ENCODE data around the gene FABP7. TPM values are rescaled to one million over a fixed set of nuclear protein-coding genes. Genes with fewer than 3 reads are reported as not detected.

Gene FABP7
- total and polyA plus RNA-seq, 2 of the 13 experiments (the other 11 are each of a cell fraction or from before 2014, with no cell fraction given): not detected

DNA sequence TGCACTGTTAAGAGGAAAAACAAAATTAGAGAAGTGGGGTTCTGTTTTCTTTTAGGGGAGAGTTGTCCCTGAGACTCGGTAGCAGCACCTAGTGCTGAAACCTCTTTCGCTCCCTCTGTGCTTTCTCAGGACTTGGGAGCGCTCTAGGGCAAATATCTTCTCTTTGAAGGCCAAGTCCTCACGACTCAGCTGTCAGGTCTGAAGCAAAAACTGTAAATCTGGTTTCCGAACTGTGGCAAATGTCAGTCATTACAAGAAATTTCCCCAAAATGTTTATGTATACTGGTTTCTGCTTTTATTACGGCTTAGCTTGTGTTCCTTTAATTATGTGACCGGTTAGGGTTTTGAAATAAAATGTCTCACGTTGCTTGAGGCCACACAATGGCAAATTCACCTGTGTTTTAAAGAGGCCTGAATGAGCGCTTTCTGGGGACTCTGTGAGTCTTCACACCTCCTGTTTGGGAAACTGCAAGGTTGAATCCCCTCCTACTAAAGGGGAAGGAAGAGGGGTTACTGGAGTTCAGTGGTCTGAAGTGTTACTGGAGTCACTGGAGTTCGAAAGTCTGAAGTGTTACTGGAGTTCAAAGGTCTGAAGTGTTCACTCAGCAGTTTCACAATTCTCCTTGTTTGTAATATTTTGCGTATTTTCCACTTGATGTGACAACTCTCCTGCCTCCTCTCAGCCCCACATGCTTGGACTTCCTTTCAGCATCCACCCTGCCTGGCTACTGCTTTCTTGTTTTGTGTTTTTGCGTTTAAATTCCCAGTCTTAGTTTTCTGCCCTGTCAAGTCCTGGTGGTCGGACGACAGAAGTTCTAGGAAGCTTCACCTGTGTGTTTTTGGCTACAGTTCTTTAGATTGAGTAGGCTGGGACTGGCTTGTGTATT lies 11.2 kb downstream of the FABP7 start (continued):
- TF ChIP-seq, protein P1, sequence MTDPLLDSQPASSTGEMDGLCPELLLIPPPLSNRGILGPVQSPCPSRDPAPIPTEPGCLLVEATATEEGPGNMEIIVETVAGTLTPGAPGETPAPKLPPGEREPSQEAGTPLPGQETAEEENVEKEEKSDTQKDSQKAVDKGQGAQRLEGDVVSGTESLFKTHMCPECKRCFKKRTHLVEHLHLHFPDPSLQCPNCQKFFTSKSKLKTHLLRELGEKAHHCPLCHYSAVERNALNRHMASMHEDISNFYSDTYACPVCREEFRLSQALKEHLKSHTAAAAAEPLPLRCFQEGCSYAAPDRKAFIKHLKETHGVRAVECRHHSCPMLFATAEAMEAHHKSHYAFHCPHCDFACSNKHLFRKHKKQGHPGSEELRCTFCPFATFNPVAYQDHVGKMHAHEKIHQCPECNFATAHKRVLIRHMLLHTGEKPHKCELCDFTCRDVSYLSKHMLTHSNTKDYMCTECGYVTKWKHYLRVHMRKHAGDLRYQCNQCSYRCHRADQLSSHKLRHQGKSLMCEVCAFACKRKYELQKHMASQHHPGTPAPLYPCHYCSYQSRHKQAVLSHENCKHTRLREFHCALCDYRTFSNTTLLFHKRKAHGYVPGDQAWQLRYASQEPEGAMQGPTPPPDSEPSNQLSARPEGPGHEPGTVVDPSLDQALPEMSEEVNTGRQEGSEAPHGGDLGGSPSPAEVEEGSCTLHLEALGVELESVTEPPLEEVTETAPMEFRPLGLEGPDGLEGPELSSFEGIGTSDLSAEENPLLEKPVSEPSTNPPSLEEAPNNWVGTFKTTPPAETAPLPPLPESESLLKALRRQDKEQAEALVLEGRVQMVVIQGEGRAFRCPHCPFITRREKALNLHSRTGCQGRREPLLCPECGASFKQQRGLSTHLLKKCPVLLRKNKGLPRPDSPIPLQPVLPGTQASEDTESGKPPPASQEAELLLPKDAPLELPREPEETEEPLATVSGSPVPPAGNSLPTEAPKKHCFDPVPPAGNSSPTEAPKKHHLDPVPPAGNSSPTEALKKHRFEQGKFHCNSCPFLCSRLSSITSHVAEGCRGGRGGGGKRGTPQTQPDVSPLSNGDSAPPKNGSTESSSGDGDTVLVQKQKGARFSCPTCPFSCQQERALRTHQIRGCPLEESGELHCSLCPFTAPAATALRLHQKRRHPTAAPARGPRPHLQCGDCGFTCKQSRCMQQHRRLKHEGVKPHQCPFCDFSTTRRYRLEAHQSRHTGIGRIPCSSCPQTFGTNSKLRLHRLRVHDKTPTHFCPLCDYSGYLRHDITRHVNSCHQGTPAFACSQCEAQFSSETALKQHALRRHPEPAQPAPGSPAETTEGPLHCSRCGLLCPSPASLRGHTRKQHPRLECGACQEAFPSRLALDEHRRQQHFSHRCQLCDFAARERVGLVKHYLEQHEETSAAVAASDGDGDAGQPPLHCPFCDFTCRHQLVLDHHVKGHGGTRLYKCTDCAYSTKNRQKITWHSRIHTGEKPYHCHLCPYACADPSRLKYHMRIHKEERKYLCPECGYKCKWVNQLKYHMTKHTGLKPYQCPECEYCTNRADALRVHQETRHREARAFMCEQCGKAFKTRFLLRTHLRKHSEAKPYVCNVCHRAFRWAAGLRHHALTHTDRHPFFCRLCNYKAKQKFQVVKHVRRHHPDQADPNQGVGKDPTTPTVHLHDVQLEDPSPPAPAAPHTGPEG (CRISPR knock-in tag; IDR thresholded peaks at IDR 0.05): no peak
- no peak for TF ChIP-seq GABPA (IDR thresholded peaks at IDR 0.05; ENCODE audit: low read depth, low read length)
- TF ChIP-seq GABPA (CRISPR knock-in tag; IDR thresholded peaks at IDR 0.05; ENCODE audit: low read depth): peak; percentile 9; the same call in 1 of the 2 replicates
- TF ChIP-seq, protein P2, sequence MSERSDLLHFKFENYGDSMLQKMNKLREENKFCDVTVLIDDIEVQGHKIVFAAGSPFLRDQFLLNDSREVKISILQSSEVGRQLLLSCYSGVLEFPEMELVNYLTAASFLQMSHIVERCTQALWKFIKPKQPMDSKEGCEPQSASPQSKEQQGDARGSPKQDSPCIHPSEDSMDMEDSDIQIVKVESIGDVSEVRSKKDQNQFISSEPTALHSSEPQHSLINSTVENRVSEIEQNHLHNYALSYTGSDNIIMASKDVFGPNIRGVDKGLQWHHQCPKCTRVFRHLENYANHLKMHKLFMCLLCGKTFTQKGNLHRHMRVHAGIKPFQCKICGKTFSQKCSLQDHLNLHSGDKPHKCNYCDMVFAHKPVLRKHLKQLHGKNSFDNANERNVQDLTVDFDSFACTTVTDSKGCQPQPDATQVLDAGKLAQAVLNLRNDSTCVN (CRISPR knock-in tag; IDR thresholded peaks at IDR 0.05; ENCODE audit: borderline replicate concordance): no peak; the same call in 1 of the 2 replicates
- TF ChIP-seq, protein P3, sequence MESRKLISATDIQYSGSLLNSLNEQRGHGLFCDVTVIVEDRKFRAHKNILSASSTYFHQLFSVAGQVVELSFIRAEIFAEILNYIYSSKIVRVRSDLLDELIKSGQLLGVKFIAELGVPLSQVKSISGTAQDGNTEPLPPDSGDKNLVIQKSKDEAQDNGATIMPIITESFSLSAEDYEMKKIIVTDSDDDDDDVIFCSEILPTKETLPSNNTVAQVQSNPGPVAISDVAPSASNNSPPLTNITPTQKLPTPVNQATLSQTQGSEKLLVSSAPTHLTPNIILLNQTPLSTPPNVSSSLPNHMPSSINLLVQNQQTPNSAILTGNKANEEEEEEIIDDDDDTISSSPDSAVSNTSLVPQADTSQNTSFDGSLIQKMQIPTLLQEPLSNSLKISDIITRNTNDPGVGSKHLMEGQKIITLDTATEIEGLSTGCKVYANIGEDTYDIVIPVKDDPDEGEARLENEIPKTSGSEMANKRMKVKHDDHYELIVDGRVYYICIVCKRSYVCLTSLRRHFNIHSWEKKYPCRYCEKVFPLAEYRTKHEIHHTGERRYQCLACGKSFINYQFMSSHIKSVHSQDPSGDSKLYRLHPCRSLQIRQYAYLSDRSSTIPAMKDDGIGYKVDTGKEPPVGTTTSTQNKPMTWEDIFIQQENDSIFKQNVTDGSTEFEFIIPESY (CRISPR knock-in tag; IDR thresholded peaks at IDR 0.05): no peak
- TF ChIP-seq, protein P4, sequence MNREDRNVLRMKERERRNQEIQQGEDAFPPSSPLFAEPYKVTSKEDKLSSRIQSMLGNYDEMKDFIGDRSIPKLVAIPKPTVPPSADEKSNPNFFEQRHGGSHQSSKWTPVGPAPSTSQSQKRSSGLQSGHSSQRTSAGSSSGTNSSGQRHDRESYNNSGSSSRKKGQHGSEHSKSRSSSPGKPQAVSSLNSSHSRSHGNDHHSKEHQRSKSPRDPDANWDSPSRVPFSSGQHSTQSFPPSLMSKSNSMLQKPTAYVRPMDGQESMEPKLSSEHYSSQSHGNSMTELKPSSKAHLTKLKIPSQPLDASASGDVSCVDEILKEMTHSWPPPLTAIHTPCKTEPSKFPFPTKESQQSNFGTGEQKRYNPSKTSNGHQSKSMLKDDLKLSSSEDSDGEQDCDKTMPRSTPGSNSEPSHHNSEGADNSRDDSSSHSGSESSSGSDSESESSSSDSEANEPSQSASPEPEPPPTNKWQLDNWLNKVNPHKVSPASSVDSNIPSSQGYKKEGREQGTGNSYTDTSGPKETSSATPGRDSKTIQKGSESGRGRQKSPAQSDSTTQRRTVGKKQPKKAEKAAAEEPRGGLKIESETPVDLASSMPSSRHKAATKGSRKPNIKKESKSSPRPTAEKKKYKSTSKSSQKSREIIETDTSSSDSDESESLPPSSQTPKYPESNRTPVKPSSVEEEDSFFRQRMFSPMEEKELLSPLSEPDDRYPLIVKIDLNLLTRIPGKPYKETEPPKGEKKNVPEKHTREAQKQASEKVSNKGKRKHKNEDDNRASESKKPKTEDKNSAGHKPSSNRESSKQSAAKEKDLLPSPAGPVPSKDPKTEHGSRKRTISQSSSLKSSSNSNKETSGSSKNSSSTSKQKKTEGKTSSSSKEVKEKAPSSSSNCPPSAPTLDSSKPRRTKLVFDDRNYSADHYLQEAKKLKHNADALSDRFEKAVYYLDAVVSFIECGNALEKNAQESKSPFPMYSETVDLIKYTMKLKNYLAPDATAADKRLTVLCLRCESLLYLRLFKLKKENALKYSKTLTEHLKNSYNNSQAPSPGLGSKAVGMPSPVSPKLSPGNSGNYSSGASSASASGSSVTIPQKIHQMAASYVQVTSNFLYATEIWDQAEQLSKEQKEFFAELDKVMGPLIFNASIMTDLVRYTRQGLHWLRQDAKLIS (CRISPR knock-in tag; IDR thresholded peaks at IDR 0.05): no peak; the same call in 1 of the 2 replicates
- peak; percentile 40; the same call in 1 of the 2 replicates for TF ChIP-seq MXD4 (CRISPR knock-in tag; IDR thresholded peaks at IDR 0.05)
- TF ChIP-seq FOXK2 (IDR thresholded peaks at IDR 0.05): peak; percentile 42; the same call in 1 of the 2 replicates
- no peak for TF ChIP-seq RFX3 (CRISPR knock-in tag; IDR thresholded peaks at IDR 0.05)
- TF ChIP-seq, protein P5, sequence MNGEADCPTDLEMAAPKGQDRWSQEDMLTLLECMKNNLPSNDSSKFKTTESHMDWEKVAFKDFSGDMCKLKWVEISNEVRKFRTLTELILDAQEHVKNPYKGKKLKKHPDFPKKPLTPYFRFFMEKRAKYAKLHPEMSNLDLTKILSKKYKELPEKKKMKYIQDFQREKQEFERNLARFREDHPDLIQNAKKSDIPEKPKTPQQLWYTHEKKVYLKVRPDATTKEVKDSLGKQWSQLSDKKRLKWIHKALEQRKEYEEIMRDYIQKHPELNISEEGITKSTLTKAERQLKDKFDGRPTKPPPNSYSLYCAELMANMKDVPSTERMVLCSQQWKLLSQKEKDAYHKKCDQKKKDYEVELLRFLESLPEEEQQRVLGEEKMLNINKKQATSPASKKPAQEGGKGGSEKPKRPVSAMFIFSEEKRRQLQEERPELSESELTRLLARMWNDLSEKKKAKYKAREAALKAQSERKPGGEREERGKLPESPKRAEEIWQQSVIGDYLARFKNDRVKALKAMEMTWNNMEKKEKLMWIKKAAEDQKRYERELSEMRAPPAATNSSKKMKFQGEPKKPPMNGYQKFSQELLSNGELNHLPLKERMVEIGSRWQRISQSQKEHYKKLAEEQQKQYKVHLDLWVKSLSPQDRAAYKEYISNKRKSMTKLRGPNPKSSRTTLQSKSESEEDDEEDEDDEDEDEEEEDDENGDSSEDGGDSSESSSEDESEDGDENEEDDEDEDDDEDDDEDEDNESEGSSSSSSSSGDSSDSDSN (CRISPR knock-in tag; IDR thresholded peaks at IDR 0.05): no peak; the same call in 1 of the 2 replicates
- no peak for TF ChIP-seq PAX8 (CRISPR knock-in tag; IDR thresholded peaks at IDR 0.05; ENCODE audit: borderline replicate concordance)
- peak; percentile 53; the same call in 1 of the 2 replicates for TF ChIP-seq MEIS2 (CRISPR knock-in tag; IDR thresholded peaks at IDR 0.05)
